GM15510 (cell line): ENCODE data around the gene DNAJC6.

Source experiments
- POLR2A ChIP-seq: IDR thresholded peaks from 3 replicates; pipeline ENCODE4 v1.6.1; 2011; ENCODE audit warnings: borderline replicate concordance; ENCODE audit not compliant: insufficient read length; ENCODE audit errors: extremely low read depth

Gene DNAJC6

GRCh38 chr1:65422241-65423203, 113.2 kb downstream of the DNAJC6 start:
- no peak for TF ChIP-seq POLR2A

- TF ChIP-seq POLR2A = no peak
Measured at GRCh38 chr1:65423884-65424572, 114.7 kb downstream of the DNAJC6 start.

DNA sequence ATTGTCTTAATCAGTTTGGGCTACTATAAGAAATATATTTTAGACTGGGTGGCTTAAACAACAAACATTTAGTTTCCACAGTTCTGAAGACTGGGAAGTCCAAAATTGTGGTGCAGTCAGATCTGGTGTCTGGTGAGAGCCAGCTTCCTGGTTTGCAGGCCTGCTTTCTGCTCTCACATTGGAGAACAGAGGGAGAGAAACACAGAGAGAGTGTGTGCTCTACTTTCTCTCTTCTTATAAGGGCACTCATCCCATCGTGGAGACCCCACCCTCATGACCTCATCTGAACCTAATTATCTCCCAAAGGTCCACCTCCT, 115.2 kb downstream of the DNAJC6 start:
- no peak for TF ChIP-seq POLR2A

DNA sequence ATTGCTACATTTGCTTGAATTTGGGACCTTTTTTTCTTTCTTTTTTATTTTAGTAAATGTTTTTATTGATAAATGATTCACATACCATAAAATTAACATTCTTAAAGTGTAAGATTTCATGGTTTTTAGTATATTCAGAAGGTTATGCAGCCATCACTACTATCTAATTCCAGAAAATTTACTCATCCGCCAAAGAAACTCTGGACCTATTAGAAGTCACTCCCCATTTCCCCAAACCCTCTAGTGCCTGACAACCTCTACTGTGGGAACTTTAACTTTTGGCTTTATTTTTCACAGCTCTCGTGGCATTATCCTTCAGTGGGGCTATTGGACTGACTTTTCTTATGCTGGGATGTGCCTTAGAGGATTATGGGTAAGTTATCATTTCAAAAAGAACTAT, 115.7 kb downstream of the DNAJC6 start:
- no peak for TF ChIP-seq POLR2A

DNA sequence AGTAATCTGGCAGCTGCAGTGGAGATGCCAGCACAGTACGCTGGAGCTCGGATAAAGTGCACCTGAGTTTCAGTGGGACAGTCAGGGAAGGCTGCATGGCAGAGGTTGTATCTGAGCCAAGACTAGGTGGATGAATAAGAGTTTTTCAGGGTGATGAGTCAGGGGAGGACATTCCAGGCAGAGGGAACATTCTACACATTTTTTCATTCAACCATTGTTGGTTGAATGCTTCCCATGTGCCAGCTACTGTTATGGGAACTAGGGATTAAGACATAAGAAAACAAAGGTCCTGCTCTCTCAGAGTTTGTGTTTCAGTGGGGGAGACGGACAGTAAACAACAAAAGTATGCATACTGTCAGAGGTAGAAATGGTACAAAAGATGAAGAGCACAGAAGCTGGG, 116.4 kb downstream of the DNAJC6 start:
- no peak for TF ChIP-seq POLR2A

GRCh38 chr1:65429078-65429477, 119.7 kb downstream of the DNAJC6 start:
- no peak for TF ChIP-seq POLR2A

- TF ChIP-seq POLR2A = no peak
Measured at GRCh38 chr1:65429806-65430205, 120.5 kb downstream of the DNAJC6 start.

DNA sequence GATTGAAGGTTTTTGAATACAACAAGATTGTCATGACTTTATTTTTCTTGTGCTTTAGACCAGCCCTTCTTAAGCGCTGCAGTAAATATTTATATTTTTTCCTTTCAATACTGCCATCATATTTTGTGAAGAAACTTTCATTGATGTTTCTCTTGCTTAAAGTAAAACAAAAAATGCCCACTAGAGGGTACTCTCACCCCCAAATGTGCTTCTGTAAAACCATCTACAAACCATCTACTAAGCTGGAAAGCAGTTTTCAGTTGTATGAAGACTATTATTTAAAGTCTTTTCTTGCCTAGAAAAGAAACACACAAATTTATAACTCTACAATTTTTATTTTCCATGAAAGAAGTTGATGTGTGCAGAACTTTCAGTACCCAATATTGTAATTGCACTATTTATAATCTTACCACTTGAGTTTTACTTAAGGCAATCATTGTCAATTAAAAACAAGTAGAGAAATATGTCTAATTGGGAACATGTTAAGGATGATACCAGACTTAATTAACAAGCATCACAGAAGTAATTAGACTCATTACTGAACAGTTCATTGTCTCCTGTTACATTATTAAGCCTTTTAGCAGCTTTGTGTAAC, 121.9 kb downstream of the DNAJC6 start:
- no peak for TF ChIP-seq POLR2A

- no peak for TF ChIP-seq POLR2A
Measured at GRCh38 chr1:65432918-65433317, 123.6 kb downstream of the DNAJC6 start.

GRCh38 chr1:65434255-65434654, 124.9 kb downstream of the DNAJC6 start:
- TF ChIP-seq POLR2A = no peak

DNA sequence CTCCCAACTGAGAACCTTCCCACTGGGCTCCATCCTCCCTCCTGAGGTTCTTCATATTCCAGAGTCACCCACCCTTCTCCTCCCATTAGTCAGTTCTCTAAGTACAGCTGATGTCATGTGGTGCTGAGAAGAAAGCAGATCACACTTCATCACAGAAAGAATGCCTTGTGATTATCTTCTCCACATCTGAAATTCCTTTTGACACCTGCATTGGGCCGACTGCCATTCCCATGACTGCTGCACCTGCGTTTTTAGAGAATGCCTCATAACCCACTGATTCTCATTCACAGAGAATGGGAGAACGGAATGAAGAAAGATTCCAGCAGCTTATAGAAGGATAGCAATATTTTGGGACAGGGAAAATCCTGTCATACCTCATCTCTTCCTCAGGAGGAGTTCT, 125.4 kb downstream of the DNAJC6 start:
- TF ChIP-seq POLR2A = no peak

DNA sequence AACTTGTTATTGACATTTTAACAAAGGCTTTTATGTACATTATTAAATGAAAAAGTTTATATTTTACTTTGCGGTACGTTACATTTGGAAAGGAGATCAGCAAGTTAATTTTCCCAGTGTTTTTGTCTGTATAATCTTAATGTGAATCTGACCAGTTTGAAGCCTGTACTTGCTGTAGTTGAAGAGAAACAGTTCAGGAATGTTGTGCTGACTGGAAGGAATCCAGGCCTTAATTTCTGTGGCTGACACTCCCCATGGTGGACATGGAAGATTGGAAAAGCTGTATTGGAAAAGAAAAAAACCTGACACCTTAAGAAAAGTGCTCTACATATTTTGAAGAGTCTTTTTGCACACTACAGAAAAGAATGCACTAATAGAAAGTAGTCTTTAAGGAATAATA, 126.6 kb downstream of the DNAJC6 start:
- no peak for TF ChIP-seq POLR2A

DNA sequence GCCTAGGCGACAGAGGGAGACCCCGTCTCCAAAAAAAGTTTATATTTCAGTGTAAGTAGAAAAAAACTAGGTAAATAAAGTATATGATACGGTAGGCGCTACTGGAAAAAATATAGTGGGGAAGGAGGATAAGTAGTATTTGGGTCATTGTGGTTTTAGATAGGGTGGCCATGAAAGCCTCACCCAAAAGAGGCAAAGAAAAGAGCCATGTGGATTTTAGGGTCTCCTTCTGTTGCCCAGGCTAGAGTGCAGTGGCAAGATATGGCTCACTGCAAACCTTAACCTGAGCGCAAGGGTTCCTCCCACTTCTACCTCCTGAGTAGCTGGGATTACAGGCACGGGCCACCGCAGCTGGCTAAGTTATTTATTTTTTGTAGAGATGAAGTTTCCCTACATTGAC, 128.3 kb downstream of the DNAJC6 start:
- no peak for TF ChIP-seq POLR2A

DNA sequence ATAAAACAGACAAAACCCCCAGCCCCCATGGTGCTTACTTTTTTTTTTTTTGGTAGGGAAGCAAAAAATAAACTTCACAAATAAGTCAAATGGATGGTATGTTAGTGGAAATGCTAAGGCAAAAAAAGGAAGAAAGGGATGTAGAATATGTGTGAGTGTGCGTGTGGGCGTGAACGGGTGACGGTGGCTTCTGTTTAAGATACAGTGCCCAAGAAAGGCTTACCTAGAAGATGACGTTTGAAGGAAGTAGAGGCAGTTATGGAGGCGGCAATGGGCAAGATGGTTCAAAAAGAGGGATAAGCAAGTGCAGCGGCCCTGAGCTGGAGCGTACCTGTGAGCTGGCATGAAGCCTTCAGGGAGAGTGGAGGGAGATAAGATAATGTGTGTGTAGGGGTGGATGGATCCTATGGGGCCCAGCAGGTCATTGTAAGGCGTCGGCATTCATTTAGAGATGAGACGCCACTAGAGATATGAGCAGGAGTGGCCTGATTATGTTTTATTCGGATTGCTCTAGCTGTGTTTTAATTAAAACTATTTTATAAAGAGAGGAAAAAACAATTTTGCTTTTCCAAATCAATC, 131.1 kb downstream of the DNAJC6 start:
- no peak for TF ChIP-seq POLR2A

DNA sequence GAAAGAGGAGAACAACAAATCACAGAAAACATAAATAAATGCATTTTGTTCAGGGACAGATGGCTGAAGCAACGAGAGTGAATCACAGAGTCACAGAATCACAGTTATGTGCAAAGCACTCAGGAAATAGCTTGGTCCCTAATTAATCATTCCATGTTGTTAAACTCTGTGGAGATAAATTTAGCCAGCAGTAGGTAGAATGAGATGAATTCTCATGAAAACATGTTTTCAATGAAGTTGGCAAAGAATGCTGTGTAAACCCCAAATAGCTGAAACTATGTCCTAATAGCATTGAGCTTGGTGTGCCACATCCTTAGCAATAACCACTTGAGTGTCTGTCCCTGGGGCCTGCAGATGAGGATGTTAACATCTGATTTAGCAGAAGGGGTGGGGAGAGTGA, 131.6 kb downstream of the DNAJC6 start:
- TF ChIP-seq POLR2A = no peak
